GF-D8 (cell line): ENCODE data around the gene GANC.
A peak's percentile ranks its signal among the peaks of the same experiment; 100 is the strongest.
"Not testable (repeated sequence)": the region's sequence is repeated elsewhere in the genome, so short reads cannot be mapped to it uniquely, and the experiment has no call there.

Source experiments
- DNase-seq: peaks from one replicate; lab custom pipeline; 2025; lab: John Stamatoyannopoulos, UW

GANC gene

GRCh38 chr15:42284551-42284950 lies 11.6 kb downstream of the GANC start:
- peak; percentile 31 for DNase-seq

GRCh38 chr15:42285034-42285433 lies 12.0 kb downstream of the GANC start:
- DNase-seq, result peak; percentile 29

GRCh38 chr15:42286445-42287029 lies 13.5 kb downstream of the GANC start:
- peak; percentile 21 for DNase-seq

- DNase-seq, result no peak
Measured at GRCh38 chr15:42287931-42288330, 14.9 kb downstream of the GANC start.

- no peak for DNase-seq
Measured at GRCh38 chr15:42289166-42289565, 16.2 kb downstream of the GANC start.

GRCh38 chr15:42301004-42301403 lies 28.0 kb downstream of the GANC start:
- DNase-seq, result not testable (repeated sequence)

- DNase-seq, result no peak
Measured at GRCh38 chr15:42306681-42307080, 33.7 kb downstream of the GANC start.

GRCh38 chr15:42313463-42313862 lies 40.5 kb downstream of the GANC start:
- no peak for DNase-seq

GRCh38 chr15:42314818-42315217 lies 41.8 kb downstream of the GANC start:
- DNase-seq, result no peak

GRCh38 chr15:42315521-42315920 lies 42.5 kb downstream of the GANC start:
- DNase-seq, result no peak

GRCh38 chr15:42316282-42316805 lies 43.3 kb downstream of the GANC start:
- DNase-seq, result not testable (repeated sequence)

- DNase-seq, result no peak
Measured at GRCh38 chr15:42319206-42319605, 46.2 kb downstream of the GANC start.

- DNase-seq, result no peak
Measured at GRCh38 chr15:42324308-42324707, 51.3 kb downstream of the GANC start.

- DNase-seq, result no peak
Measured at GRCh38 chr15:42329161-42329560, 56.2 kb downstream of the GANC start.

- no peak for DNase-seq
Measured at GRCh38 chr15:42329992-42330391, 57.0 kb downstream of the GANC start.

- no peak for DNase-seq
Measured at GRCh38 chr15:42331235-42331634, 58.2 kb downstream of the GANC start.

- DNase-seq, result no peak
Measured at GRCh38 chr15:42332331-42332730, 59.3 kb downstream of the GANC start.

- no peak for DNase-seq
Measured at GRCh38 chr15:42335074-42335473, 62.1 kb downstream of the GANC start.

GRCh38 chr15:42336650-42337049 lies 63.6 kb downstream of the GANC start:
- DNase-seq, result not testable (repeated sequence)

GRCh38 chr15:42337104-42337503 lies 64.1 kb downstream of the GANC start:
- DNase-seq, result not testable (repeated sequence)

- DNase-seq, result no peak
Measured at GRCh38 chr15:42338500-42338899, 65.5 kb downstream of the GANC start.

GRCh38 chr15:42343596-42344232 lies 70.7 kb downstream of the GANC start:
- no peak for DNase-seq

- DNase-seq, result no peak
Measured at GRCh38 chr15:42344763-42345162, 71.8 kb downstream of the GANC start.

- DNase-seq, result no peak
Measured at GRCh38 chr15:42345504-42345903, 72.5 kb downstream of the GANC start.
